ENCODE measurements around the gene IKZF4.
"Not testable (repeated sequence)": the region's sequence is repeated elsewhere in the genome, so short reads cannot be mapped to it uniquely, and the experiment has no call there.

GRCh38 chr12:55981882-55982281 is 39.0 kb upstream of the IKZF4 start:
- not testable (repeated sequence) for TF ChIP-seq CTCF (conservative IDR thresholded peaks at IDR 0.05; ENCODE audit: low read length); EZH2phosphoT487 (IDR thresholded peaks at IDR 0.05; ENCODE audit: borderline replicate concordance)

Measured in Loucy (cell line).